HG02678 (cell line): ENCODE measurements around the gene GLMP.

ENCODE experiments used
- ATAC-seq: cut with Tn5 transposase; IDR thresholded peaks from one replicate; pipeline ENCODE4 v1.9.1; 2021; ENCODE audit warnings: mild to moderate bottlenecking, moderate library complexity; ENCODE audit not compliant: unreplicated experiment

Gene GLMP

DNA sequence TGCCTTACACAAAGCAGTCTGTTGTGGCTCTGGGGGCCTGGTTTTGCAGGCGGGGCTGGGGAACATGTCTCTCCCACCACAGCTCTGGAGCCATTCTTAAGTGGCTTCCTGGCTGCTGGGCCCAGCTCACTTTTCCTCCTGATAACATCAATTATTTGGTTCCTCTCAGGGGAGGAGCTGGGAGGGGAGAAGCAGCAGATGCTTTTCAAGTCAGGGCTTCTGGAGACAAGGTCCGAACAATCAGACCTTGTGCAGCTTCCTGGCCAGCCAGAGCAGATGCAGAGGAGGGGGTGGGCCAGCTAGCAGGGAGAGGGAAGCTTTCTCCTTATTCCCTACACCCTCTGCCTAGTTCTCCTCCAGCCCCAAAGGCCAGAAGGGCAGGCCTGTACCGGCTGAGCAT lies 44.0 kb downstream of the GLMP start:
- ATAC-seq = no peak

DNA sequence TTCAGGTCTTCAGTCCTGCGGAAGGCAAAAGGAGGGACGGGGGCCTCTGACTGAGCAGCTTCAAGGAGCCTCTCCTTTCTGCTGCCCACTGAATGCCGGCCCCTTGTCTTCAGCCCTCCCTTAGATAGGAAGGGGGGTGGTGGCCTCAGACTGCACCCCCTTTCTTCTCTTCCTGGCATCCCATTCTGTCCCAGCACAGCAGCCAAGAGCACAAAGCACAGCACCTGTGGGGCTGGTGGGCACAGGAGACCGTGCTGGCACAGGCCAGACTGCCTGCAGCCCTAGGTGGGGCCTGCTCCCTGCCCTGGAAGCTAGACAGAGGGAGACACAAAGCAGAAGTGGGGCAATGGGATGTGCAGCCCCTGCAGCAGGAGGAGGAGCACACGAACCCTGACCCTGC lies 45.9 kb downstream of the GLMP start:
- no peak for ATAC-seq

DNA sequence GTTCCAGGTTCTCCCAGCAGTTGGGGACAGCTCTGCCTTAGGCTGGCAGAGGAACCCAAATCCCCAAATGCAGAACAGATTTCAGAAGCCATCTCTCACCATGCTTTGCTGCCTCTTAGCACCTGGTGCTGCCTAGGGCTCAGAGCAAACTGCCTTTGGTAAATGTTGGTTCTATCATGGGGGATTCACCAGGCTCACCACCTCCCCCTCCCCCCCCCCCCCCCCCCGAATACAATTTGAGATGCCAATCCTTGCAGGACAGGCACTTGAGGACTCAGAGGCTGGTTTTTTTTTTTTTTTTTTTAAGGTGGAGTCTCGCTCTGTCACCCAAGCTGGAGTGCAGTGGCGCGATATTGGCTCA lies 47.2 kb downstream of the GLMP start:
- no peak for ATAC-seq

DNA sequence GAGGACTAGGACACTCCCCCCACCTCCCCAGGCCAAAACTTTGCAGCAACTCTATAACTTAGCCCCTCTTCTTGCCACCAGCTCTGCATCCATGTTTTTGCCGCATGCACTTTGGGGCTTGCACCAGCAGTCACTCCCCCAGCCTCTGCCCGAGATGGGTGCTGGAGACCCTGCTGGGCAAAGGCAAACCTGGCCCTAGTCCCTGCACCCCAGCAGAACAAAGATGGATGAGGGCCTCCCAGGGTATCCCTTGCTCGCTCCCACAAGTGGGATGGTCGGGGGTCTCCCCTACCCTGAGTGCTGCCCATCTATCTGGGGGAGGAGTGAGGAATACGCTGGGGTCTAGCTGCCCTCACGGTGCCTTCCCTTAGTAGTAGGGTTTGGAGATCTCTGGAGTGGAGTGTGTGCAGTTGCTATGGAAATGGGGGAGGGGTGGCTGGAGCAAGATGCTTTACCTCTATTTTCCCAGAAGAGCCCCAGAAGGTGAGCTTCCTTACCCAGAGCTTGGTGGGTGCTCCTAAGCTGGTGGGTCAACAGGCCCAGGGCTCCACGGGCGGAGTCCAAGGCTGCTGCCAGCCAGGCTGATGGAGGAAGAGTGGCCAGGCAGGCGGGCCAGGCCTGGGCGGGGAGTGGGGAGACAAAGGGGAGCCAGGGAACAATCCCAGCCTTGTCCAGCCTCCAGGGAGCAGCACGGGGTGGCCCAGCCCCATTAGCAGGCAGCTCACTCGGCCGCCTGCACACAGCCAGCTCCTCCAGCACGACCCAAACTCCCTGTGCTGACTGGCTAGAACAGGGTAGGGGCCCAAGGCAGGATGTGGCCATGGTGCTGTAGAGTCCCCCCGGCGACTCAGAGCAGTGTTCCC lies 47.8 kb downstream of the GLMP start, which contains the start of gene PAQR6:
Gene PAQR6 (minus strand): TSS at position 597 of the 863 bp plus-strand sequence. CDS start 1,325 bp downstream, outside the sequence.
- ATAC-seq = no peak

DNA sequence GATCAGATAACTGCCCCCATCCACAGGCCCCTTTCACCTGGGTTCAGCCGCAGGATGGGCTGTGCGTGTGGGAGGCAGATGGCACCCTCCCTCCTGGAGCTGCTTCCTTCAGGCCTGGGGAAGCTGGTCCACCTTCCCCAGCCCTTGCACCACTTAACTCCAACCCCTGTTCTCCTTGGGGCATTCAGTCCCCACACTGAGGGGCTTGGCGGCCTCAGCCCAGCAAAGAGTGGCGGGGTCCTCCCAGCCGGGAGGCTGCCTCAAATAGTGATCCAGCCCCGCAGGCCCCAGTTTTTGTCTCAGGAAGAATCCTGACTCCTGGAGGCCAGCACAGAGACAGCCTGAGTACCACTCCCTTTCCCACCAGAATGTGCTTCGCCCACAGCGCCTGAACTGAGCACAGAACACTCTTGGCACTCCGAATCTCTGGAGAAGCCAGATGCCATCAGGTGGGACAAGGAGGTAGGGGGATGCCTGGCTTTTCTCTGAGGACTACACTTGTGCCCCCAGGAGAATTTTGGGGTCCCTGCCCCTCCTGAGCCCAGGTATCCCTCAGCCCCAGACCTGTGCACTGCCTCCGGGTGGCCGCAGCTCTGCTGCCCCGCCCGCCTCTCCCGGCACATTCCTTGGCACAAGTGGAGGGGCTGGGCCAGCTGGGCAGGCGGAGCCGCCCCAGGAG lies 48.6 kb downstream of the GLMP start:
- no peak for ATAC-seq

DNA sequence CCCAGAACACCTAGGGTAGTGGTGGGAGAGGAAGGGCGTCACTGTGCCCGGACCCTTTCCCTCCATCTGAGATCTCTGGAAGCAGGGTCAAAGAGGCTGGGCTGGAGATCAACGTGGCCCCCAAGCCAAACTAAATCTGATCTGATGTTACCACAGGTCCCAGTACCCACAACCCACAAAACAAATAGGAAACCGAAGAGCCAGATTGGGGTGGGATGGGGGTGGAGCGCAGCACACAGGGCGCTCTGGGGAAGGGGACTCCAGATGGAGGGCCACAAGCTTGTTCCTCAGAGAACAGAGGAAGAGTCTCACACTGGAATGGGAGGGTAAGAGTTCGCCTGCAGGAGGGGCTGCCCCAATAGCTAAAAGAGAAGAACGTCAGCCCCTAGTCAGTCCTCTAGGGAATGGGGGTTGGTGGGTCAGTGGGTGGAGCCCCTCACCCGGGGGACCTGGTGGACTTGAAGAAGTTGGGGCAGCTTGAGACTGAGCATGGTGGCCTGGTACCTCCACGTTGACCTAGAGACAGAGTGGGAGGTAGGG lies 49.2 kb downstream of the GLMP start:
- no peak for ATAC-seq

DNA sequence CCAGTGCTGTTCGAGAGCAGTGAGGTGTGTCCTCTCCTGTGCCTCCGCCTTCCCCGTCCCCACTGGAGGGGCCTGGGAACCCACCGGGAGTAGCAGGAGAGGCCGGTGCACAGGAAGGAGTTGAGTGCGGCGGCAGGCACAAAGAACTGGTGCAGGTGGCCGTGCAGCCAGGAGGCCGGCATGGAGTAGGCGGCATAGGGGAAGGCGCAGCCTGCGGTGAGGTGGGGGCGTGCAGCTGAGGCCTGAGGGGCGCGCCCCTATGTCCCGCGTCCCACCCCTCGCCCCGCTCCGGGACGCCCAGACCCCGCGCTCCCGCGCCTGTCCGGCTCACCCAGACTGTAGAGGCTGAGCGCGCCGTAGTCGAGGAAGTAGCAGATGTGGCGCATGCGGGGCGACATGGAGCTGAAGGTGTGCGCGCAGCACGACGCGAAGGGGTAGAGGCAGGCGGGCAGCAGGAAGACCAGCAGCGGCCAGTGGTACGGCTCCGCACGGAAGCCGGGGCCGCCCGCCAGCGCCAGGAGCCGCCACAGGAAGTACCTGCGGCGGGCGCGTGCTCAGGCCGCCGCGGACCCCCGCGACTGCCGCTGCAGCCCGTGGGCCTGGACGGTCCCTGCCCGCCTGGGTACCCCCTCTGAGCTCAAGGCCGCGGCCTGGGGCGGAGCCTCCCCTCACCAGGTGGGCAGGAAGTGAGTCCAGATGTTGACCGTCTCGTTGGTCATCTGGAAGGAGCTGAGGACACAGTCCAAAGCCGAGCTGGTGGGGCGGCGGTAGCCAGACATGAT lies 49.8 kb downstream of the GLMP start:
- no peak for ATAC-seq

DNA sequence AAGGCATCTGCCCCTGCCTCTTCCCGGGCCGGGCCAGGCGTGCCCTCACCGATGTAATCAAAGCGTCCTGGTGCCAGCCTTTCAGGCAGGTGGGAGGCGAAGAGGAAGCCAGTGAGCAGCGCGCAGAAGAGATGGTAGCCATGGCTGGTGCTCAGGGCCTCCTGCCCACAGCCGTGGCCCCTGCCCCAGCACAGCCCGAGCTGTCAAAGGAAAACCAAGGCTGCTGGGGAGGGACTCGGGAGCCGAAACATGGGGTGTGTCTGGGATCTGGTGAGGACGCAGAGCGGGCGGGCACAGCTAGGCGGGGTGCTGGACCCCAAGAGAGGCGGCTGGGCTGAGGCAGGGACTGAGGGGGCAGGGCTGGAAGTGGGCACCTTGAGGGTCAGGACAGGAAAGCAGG lies 50.8 kb downstream of the GLMP start:
- no peak for ATAC-seq

DNA sequence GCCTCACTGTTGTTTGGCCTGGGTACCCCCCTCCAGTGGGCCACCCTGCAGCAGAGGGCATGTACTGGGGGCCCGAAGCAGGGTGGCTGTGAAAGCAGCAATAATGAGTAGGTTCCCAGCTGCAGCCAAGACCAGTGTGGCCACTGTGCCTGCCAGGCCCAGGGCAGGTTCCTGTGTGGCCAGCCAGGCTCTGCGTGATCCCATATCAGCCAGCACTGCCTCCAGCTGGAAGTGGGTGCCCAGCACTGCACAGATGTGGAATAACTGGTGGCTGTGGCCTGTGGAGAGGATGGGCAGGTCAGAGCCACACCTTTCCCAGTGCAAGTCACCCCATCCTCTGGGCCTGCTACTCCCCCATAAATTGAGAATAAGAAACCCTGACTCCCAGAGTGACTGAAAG lies 51.4 kb downstream of the GLMP start:
- no peak for ATAC-seq

DNA sequence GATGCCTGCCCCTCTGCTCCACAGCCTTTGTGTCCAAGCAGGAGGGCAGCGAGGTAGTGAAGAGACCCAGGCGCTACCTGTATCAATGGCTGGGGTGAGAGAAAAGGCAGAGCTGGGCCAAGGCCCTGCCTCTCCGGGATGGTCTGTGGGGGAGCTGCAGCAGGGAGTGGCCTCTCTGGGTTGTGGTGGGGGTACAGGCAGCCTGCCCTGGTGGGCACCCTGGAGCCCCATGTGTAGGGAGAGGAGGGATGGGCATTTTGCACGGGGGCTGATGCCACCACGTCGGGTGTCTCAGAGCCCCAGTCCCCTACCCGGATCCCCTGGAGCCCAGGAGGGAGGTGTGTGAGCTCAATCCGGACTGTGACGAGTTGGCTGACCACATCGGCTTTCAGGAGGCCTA lies 52.7 kb downstream of the GLMP start:
- no peak for ATAC-seq
